Measurements from ENCODE around the gene FBXO40. TPM values are rescaled to one million over a fixed set of nuclear protein-coding genes. Genes with fewer than 3 reads are reported as not detected.

Gene FBXO40
- total and polyA plus RNA-seq, 2 of the 13 experiments (the other 11 are each of a cell fraction or from before 2014, with no cell fraction given): not detected

- TF ChIP-seq, protein P1, sequence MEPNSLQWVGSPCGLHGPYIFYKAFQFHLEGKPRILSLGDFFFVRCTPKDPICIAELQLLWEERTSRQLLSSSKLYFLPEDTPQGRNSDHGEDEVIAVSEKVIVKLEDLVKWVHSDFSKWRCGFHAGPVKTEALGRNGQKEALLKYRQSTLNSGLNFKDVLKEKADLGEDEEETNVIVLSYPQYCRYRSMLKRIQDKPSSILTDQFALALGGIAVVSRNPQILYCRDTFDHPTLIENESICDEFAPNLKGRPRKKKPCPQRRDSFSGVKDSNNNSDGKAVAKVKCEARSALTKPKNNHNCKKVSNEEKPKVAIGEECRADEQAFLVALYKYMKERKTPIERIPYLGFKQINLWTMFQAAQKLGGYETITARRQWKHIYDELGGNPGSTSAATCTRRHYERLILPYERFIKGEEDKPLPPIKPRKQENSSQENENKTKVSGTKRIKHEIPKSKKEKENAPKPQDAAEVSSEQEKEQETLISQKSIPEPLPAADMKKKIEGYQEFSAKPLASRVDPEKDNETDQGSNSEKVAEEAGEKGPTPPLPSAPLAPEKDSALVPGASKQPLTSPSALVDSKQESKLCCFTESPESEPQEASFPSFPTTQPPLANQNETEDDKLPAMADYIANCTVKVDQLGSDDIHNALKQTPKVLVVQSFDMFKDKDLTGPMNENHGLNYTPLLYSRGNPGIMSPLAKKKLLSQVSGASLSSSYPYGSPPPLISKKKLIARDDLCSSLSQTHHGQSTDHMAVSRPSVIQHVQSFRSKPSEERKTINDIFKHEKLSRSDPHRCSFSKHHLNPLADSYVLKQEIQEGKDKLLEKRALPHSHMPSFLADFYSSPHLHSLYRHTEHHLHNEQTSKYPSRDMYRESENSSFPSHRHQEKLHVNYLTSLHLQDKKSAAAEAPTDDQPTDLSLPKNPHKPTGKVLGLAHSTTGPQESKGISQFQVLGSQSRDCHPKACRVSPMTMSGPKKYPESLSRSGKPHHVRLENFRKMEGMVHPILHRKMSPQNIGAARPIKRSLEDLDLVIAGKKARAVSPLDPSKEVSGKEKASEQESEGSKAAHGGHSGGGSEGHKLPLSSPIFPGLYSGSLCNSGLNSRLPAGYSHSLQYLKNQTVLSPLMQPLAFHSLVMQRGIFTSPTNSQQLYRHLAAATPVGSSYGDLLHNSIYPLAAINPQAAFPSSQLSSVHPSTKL (CRISPR knock-in tag; IDR thresholded peaks at IDR 0.05): peak; percentile 80
- TF ChIP-seq KDM5A (IDR thresholded peaks at IDR 0.05; ENCODE audit: borderline replicate concordance, low read length) (no peak), ZNF460 (CRISPR knock-in tag; IDR thresholded peaks at IDR 0.05; ENCODE audit: borderline replicate concordance) (no peak), FOXP1 (IDR thresholded peaks at IDR 0.05) (no peak), FOXP1 (CRISPR knock-in tag; IDR thresholded peaks at IDR 0.05) (peak; percentile 36; the same call in 1 of the 2 replicates), MAFK (conservative IDR thresholded peaks at IDR 0.05 in 1 of 2, IDR thresholded peaks at IDR 0.05 in 1 of 2; ENCODE audit: low read length in 2 of 2) (no peak), PAXIP1 (CRISPR knock-in tag; conservative IDR thresholded peaks at IDR 0.05) (peak; percentile 59), AHDC1 (CRISPR knock-in tag; IDR thresholded peaks at IDR 0.05; ENCODE audit: borderline replicate concordance) (peak; percentile 66; the same call in 1 of the 2 replicates), EHMT2 (IDR thresholded peaks at IDR 0.05; ENCODE audit: borderline replicate concordance, low read depth, low read length) (no peak), NR2F6 (IDR thresholded peaks at IDR 0.05) (peak; percentile 60), NR2F6 (CRISPR knock-in tag; IDR thresholded peaks at IDR 0.05) (peak; percentile 68), GATAD2A (CRISPR knock-in tag; IDR thresholded peaks at IDR 0.05) (peak; percentile 48; the same call in 1 of the 2 replicates), SOX6 (IDR thresholded peaks at IDR 0.05) (no peak), SOX6 (CRISPR knock-in tag; IDR thresholded peaks at IDR 0.05) (peak; percentile 11; the same call in 1 of the 2 replicates), NFE2L1 (CRISPR knock-in tag; IDR thresholded peaks at IDR 0.05; ENCODE audit: borderline replicate concordance) (no peak), HNF4G (IDR thresholded peaks at IDR 0.05; ENCODE audit: borderline replicate concordance, low read depth, low read length) (peak; percentile 25; the same call in 1 of the 2 replicates), HNF4G (CRISPR knock-in tag; IDR thresholded peaks at IDR 0.05; ENCODE audit: borderline replicate concordance, low read depth) (no peak)
- TF ChIP-seq, protein P2, sequence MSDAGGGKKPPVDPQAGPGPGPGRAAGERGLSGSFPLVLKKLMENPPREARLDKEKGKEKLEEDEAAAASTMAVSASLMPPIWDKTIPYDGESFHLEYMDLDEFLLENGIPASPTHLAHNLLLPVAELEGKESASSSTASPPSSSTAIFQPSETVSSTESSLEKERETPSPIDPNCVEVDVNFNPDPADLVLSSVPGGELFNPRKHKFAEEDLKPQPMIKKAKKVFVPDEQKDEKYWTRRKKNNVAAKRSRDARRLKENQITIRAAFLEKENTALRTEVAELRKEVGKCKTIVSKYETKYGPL (CRISPR knock-in tag; IDR thresholded peaks at IDR 0.05): no peak
Observed at GRCh38 chr3:121594850-121595249, 1.7 kb downstream of the FBXO40 start (continued).

Measured in HepG2 (cell line).